ENCODE results near the gene E4F1.

- no peak for TF ChIP-seq EZH2 (IDR thresholded peaks at IDR 0.05; ENCODE audit: borderline replicate concordance, low read depth, low read length, poor library complexity, severe bottlenecking)
- TF ChIP-seq CTCF (conservative IDR thresholded peaks at IDR 0.05; ENCODE audit: low read depth, low read length) = no peak
These were observed 53.2 kb downstream of the E4F1 start for GRCh38 chr16:2276368-2277195.
